Thyroid gland (tissue), 4 donors: Measurements from ENCODE around the gene TMEM61.

Experiments
- POLR2A ChIP-seq, 2 donors: fragments of 450-650 bp; IDR thresholded peaks; one replicate each; pipeline ENCODE4 v1.6.1; 2017; ENCODE audit warnings: antibody characterized with exemption in 2 of 2, mild to moderate bottlenecking in 2 of 2, moderate library complexity in 1 of 2
- TF ChIP-seq, protein P1 (sequence below), 6 experiments: fragments of 200-600 bp in 3 of 6; fragments of 450-650 bp in 3 of 6; sonication (generic) in 3 of 6; IDR thresholded peaks; one replicate each; pipeline ENCODE4 v1.5.1; 2016 to 2019; ENCODE audit warnings: antibody characterized with exemption in 6 of 6, mild to moderate bottlenecking in 2 of 6, inconsistent platforms in 1 of 6, moderate library complexity in 1 of 6

DNA sequence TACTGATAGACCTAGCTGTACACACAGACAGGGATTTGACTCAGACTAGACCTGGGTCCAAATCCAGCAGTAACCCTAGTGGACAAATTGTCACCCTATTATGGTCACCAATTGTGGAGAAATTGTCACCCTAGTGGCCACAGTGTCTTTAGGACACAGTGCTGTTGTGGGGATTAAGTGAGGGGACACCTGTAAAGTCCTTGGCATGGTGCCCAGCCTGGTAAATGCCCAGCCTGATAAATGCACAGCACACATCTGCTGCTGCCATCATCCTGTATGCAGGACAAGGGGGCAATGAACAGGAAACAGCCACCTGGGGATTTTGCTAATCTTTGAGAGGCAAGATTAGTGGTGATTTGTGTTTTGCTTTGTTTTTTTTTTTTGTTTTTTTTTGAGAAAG, 2.3 kb downstream of the TMEM61 start:
- TF ChIP-seq, protein P1, sequence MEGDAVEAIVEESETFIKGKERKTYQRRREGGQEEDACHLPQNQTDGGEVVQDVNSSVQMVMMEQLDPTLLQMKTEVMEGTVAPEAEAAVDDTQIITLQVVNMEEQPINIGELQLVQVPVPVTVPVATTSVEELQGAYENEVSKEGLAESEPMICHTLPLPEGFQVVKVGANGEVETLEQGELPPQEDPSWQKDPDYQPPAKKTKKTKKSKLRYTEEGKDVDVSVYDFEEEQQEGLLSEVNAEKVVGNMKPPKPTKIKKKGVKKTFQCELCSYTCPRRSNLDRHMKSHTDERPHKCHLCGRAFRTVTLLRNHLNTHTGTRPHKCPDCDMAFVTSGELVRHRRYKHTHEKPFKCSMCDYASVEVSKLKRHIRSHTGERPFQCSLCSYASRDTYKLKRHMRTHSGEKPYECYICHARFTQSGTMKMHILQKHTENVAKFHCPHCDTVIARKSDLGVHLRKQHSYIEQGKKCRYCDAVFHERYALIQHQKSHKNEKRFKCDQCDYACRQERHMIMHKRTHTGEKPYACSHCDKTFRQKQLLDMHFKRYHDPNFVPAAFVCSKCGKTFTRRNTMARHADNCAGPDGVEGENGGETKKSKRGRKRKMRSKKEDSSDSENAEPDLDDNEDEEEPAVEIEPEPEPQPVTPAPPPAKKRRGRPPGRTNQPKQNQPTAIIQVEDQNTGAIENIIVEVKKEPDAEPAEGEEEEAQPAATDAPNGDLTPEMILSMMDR (IDR thresholded peaks at IDR 0.05), result no peak
- no peak for TF ChIP-seq POLR2A (IDR thresholded peaks at IDR 0.05)
